HUDEP-2 (cell line): Measurements from ENCODE around the gene CAPN12.

Experiments used
- DNase-seq, 76 experiments: peaks; one replicate each; lab custom pipeline; 2025; ENCODE audit not compliant: unreplicated experiment in 76 of 76; lab: John Stamatoyannopoulos, UW

The CAPN12 gene

GRCh38 chr19:38727306-38727867, 16.9 kb downstream of the CAPN12 start:
- no peak for DNase-seq

- DNase-seq = no peak
These were observed 17.4 kb downstream of the CAPN12 start for GRCh38 chr19:38726761-38727301.

- no peak for DNase-seq
These were observed 18.0 kb downstream of the CAPN12 start for GRCh38 chr19:38726284-38726673.

- no peak for DNase-seq
These were observed 18.6 kb downstream of the CAPN12 start for GRCh38 chr19:38725469-38726283.

- DNase-seq = no peak
These were observed 20.1 kb downstream of the CAPN12 start for GRCh38 chr19:38723990-38724854.

GRCh38 chr19:38723606-38723965, 20.7 kb downstream of the CAPN12 start:
- DNase-seq = no peak

- no peak for DNase-seq
These were observed 21.2 kb downstream of the CAPN12 start for GRCh38 chr19:38722947-38723605.

GRCh38 chr19:38721979-38722773, 22.1 kb downstream of the CAPN12 start:
- DNase-seq = no peak

GRCh38 chr19:38721496-38721895, 22.8 kb downstream of the CAPN12 start:
- DNase-seq = no peak

GRCh38 chr19:38720559-38721236, 23.6 kb downstream of the CAPN12 start:
- DNase-seq = no peak

- no peak for DNase-seq
These were observed 24.3 kb downstream of the CAPN12 start for GRCh38 chr19:38719761-38720558.

GRCh38 chr19:38718747-38719543, 25.3 kb downstream of the CAPN12 start:
- no peak for DNase-seq

- no peak for DNase-seq
These were observed 26.4 kb downstream of the CAPN12 start for GRCh38 chr19:38717855-38718254.

- no peak for DNase-seq
These were observed 27.2 kb downstream of the CAPN12 start for GRCh38 chr19:38717051-38717450.

- peak in 2 of 76 experiments; percentile 13 to 15 for DNase-seq
These were observed 28.7 kb downstream of the CAPN12 start for GRCh38 chr19:38715555-38715954.

GRCh38 chr19:38714354-38714778, 29.9 kb downstream of the CAPN12 start:
- no peak for DNase-seq

- DNase-seq = no peak
These were observed 30.4 kb downstream of the CAPN12 start for GRCh38 chr19:38713865-38714264.

- no peak for DNase-seq
These were observed 31.0 kb downstream of the CAPN12 start for GRCh38 chr19:38713227-38713649.
